Adrenal gland (tissue), 5 donors: Measurements from ENCODE around the gene LINGO4.

ENCODE experiments used
- CTCF ChIP-seq, 6 experiments: fragments of 450-650 bp in 4 of 6; fragments of 200-600 bp in 2 of 6; sonication (generic) in 1 of 6; IDR thresholded peaks; 1 replicate in 5 of 6; 2 replicates in 1 of 6; pipeline versions ENCODE4 v1.5.1 to v1.8.0; 2016 to 2021; ENCODE audit warnings: antibody characterized with exemption in 6 of 6, mild to moderate bottlenecking in 2 of 6, moderate library complexity in 1 of 6
- POLR2A ChIP-seq, 2 donors: fragments of 450-650 bp; IDR thresholded peaks; one replicate each; pipeline ENCODE4 v1.6.1; 2017; ENCODE audit warnings: antibody characterized with exemption in 2 of 2, mild to moderate bottlenecking in 2 of 2, moderate library complexity in 1 of 2
- donor health status: DM: no; HTN: no; CAD: no.

DNA sequence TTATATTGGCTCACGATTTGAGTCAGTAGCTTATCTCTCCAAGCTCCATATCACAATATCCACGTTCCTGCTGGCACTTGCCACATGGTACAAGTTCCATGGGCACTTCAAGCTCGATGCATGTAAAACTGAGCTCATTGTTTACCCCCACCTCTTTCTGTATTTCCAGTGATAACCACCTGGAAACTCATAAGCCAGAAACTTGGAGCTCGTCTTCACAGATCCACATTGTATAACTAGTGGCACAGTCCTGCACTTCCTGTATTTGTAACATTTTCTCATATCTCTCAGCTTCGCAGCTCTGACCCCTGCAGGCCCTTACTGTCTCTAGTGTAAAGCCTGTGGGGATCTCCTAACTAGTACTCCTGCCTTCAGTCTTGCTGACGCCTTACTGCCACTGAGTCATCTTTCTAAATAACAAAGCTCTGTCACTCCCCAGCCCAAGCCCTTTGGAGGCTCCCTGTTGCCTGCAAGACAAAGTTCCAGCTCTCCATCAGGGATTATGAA lies 40.9 kb upstream of the LINGO4 start:
- TF ChIP-seq CTCF (IDR thresholded peaks at IDR 0.05) (no peak), POLR2A (IDR thresholded peaks at IDR 0.05) (no peak)
